Thyroid gland (tissue), 4 donors: ENCODE results near the gene NTN3.

Experiments used
- POLR2A ChIP-seq, 2 donors: fragments of 450-650 bp; IDR thresholded peaks; one replicate each; pipeline ENCODE4 v1.6.1; 2017; ENCODE audit warnings: antibody characterized with exemption in 2 of 2, mild to moderate bottlenecking in 2 of 2, moderate library complexity in 1 of 2
- TF ChIP-seq, protein P1 (sequence below), 6 experiments: fragments of 200-600 bp in 3 of 6; fragments of 450-650 bp in 3 of 6; sonication (generic) in 3 of 6; IDR thresholded peaks; one replicate each; pipeline ENCODE4 v1.5.1; 2016 to 2019; ENCODE audit warnings: antibody characterized with exemption in 6 of 6, mild to moderate bottlenecking in 2 of 6, inconsistent platforms in 1 of 6, moderate library complexity in 1 of 6

DNA sequence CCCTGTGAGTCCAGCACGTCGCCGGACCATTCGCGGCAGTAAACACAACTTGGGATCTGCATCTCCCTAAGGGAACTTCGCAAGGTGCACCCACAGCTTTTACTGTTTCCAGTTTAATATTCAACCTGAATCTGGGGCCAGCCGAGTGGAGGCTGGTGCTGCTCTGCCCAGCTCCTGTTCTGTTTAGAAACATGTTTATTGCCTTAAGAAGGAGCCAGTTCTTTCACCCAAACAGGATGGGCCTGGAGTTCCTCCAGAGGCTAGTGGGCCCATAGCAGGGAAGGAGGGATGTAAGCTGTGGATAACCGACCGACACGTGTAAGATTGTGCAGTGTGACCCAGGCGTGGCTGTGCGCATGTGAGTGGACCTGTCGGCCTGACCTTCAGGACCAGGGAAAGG, 21.2 kb downstream of the NTN3 start:
- TF ChIP-seq, protein P1, sequence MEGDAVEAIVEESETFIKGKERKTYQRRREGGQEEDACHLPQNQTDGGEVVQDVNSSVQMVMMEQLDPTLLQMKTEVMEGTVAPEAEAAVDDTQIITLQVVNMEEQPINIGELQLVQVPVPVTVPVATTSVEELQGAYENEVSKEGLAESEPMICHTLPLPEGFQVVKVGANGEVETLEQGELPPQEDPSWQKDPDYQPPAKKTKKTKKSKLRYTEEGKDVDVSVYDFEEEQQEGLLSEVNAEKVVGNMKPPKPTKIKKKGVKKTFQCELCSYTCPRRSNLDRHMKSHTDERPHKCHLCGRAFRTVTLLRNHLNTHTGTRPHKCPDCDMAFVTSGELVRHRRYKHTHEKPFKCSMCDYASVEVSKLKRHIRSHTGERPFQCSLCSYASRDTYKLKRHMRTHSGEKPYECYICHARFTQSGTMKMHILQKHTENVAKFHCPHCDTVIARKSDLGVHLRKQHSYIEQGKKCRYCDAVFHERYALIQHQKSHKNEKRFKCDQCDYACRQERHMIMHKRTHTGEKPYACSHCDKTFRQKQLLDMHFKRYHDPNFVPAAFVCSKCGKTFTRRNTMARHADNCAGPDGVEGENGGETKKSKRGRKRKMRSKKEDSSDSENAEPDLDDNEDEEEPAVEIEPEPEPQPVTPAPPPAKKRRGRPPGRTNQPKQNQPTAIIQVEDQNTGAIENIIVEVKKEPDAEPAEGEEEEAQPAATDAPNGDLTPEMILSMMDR (IDR thresholded peaks at IDR 0.05): no peak
- TF ChIP-seq POLR2A (IDR thresholded peaks at IDR 0.05): no peak
